Kidney epithelial cell (primary cell): Measurements from ENCODE around the gene LARP4B. TPM values are rescaled to one million over a fixed set of nuclear protein-coding genes. Genes with fewer than 3 reads are reported as not detected.

Source experiments
- DNase-seq: peaks from one replicate; pipeline ENCODE4 v3.0.0-alpha.2; 2010; ENCODE audit warnings: low read depth
- H3K27me3 ChIP-seq: 2 replicates; pipeline ENCODE4 v1.6.0; 2011; ENCODE audit warnings: low read length; ENCODE audit not compliant: control insufficient read depth, insufficient read depth
- H3K36me3 ChIP-seq: 2 replicates; pipeline ENCODE4 v1.5.1; 2011; ENCODE audit warnings: low read length; ENCODE audit not compliant: control insufficient read depth, insufficient read depth
- H3K4me3 ChIP-seq: 2 replicates; pipeline ENCODE4 v1.5.1; 2011; ENCODE audit warnings: low read depth, mild to moderate bottlenecking, control low read depth, low read length
- total RNA-seq: library from RNA; depleted of rRNA; stranded (reverse); fragments of >200 nt; gene quantifications from 2 replicates; pipeline ENCODE4 v1.2.3, GENCODE V29; 2015
- TF ChIP-seq, protein P1 (sequence below): IDR thresholded peaks from 2 replicates; pipeline ENCODE4 v1.5.1; 2011; ENCODE audit warnings: mild to moderate bottlenecking, moderate library complexity, low read length, control low read depth, inconsistent platforms; ENCODE audit not compliant: insufficient read depth, poor library complexity, severe bottlenecking

The LARP4B gene
- total RNA-seq, 1 donor from 2014 or later: 64.0 TPM

DNA sequence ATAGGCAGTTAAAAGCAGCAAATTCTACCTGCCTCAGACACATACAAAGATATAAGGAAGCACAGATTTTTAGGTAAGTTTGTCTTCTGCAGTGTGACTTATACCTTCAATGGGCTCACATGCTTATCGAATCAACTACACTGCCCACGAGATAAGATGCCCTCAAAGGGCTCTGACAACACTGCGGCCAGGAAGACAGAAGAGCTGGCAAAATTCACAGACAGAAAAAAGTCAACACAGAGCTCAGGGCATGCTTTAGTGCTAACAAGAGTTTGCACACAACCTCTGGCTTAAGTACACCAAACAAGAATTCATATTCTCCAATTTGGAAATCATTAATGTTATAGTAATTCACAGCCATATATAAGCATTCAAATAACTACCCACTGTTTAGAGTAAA lies 62.3 kb downstream of the LARP4B start:
- Histone ChIP-seq H3K4me3 (no peak overlapping the region), H3K36me3 (no peaks in the 10 kb centered on the region), H3K27me3 (no peaks in the 10 kb centered on the region)
- TF ChIP-seq, protein P1, sequence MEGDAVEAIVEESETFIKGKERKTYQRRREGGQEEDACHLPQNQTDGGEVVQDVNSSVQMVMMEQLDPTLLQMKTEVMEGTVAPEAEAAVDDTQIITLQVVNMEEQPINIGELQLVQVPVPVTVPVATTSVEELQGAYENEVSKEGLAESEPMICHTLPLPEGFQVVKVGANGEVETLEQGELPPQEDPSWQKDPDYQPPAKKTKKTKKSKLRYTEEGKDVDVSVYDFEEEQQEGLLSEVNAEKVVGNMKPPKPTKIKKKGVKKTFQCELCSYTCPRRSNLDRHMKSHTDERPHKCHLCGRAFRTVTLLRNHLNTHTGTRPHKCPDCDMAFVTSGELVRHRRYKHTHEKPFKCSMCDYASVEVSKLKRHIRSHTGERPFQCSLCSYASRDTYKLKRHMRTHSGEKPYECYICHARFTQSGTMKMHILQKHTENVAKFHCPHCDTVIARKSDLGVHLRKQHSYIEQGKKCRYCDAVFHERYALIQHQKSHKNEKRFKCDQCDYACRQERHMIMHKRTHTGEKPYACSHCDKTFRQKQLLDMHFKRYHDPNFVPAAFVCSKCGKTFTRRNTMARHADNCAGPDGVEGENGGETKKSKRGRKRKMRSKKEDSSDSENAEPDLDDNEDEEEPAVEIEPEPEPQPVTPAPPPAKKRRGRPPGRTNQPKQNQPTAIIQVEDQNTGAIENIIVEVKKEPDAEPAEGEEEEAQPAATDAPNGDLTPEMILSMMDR: no peak
- no peak for DNase-seq

DNA sequence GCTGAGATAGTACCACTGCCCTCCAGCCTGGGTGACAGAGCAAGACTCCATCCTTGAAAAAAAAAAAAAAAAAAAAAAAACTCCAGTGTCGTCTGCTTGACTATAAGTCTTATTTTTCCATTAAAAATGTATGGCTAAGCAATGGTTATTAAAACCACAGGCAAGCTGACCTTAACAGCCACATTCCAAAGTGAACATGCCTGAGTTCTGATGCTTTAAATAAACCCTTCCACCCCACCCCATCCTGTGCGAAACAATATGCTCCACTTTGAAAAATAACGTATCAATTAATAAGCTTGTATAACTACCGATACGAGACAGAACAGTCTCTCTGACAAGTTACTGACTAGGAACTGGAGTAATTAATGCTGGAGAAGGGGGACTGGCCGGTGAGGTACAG lies 63.7 kb downstream of the LARP4B start:
- Histone ChIP-seq H3K36me3 (no peaks in the 10 kb centered on the region), H3K27me3 (no peaks in the 10 kb centered on the region), H3K4me3 (no peak overlapping the region)
- no peak for DNase-seq
- TF ChIP-seq, protein P1: no peak

GRCh38 chr10:866577-866941 lies 64.9 kb downstream of the LARP4B start:
- TF ChIP-seq, protein P1: no peak
- H3K27me3 ChIP-seq: no peaks in the 10 kb centered on the region
- no peak overlapping the region for H3K4me3 ChIP-seq
- DNase-seq: no peak
- H3K36me3 ChIP-seq: no peaks in the 10 kb centered on the region

DNA sequence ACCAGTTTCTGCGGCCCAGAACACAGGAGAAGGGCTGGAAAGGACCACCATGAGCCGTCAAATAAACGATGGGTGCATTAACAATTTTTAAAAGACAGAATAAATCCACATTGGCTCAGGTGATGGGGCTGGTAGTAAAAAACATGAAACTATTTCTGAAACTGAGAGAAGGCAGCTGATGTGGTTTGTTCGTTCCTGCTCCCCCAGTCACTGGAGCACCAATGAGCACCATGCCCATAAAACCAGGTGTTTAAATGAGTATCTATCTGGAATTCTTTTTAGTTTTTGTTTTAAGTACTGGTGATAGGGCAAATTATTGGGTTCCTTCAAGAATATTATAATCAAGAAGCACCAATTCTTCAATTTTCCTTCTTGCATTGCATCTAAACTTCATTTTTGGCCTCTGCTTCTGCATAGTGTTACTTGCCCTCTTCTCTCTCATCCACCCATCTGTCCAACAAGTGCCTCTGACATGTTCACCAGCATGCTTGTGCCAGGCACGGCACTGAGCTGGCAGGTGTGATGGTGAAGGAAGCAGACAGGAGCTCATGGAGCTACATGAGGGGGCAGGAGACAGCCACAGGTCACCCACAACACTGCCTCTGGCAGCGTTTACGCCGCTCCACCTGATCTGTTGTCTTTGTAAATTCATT lies 65.5 kb downstream of the LARP4B start:
- TF ChIP-seq, protein P1: no peak
- Histone ChIP-seq H3K4me3 (no peak overlapping the region), H3K27me3 (no peaks in the 10 kb centered on the region), H3K36me3 (no peaks in the 10 kb centered on the region)
- DNase-seq: no peak

GRCh38 chr10:865257-865656 lies 66.2 kb downstream of the LARP4B start:
- H3K36me3 ChIP-seq: no peaks in the 10 kb centered on the region
- H3K27me3 ChIP-seq: no peaks in the 10 kb centered on the region
- H3K4me3 ChIP-seq: no peak overlapping the region
- DNase-seq: no peak
- TF ChIP-seq, protein P1: no peak

DNA sequence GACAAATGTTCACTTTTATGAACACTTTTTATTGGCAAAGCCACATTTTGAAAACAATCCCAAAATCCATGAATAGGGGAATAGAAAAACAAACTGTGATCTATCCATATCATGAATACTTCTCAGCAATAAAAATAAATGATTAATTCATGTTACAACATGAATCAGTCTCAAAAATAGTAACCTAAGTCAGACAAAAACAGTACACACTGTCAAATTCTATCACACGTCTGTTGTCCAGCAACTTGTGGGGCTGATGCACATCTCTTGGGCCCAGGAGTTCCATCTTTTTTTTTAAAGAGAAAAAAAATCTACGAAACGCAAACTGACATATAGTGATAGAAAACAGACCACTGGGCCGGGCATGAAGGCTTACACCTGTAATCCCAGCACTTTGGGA lies 71.0 kb downstream of the LARP4B start:
- no peak for DNase-seq
- TF ChIP-seq, protein P1: no peak
- no peaks in the 10 kb centered on the region for H3K27me3 ChIP-seq
- no peak overlapping the region for H3K4me3 ChIP-seq
- H3K36me3 ChIP-seq: no peaks in the 10 kb centered on the region
